ENCODE data around the gene YBEY.

YBEY gene

DNA sequence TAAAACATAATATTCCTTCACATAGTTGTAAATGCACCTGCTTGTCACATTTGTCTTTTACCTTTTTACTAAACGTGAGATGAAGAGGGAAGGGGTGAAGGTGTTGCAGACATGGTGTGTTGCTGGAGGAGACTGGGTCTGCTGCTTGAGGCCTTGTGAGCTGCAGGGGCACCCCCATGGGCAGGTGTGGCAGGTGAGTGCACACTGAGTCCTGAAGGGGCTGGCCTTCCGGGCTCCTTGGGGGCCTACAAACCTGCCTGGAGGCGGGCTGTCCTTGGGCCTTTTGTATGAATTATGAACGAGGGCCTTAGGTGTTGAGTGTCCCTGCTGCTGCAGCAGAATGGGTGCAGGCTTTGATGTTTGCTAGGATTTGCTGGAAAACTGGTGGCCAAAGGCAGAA, 41.6 kb downstream of the YBEY start:
- no peak overlapping the region for H3K4me3 ChIP-seq (ENCODE audit: low read length)
- TF ChIP-seq, protein P1, sequence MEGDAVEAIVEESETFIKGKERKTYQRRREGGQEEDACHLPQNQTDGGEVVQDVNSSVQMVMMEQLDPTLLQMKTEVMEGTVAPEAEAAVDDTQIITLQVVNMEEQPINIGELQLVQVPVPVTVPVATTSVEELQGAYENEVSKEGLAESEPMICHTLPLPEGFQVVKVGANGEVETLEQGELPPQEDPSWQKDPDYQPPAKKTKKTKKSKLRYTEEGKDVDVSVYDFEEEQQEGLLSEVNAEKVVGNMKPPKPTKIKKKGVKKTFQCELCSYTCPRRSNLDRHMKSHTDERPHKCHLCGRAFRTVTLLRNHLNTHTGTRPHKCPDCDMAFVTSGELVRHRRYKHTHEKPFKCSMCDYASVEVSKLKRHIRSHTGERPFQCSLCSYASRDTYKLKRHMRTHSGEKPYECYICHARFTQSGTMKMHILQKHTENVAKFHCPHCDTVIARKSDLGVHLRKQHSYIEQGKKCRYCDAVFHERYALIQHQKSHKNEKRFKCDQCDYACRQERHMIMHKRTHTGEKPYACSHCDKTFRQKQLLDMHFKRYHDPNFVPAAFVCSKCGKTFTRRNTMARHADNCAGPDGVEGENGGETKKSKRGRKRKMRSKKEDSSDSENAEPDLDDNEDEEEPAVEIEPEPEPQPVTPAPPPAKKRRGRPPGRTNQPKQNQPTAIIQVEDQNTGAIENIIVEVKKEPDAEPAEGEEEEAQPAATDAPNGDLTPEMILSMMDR (conservative IDR thresholded peaks at IDR 0.05; ENCODE audit: low read depth, low read length), result no peak
- no peak for DNase-seq (ENCODE audit: low read depth)

DNA sequence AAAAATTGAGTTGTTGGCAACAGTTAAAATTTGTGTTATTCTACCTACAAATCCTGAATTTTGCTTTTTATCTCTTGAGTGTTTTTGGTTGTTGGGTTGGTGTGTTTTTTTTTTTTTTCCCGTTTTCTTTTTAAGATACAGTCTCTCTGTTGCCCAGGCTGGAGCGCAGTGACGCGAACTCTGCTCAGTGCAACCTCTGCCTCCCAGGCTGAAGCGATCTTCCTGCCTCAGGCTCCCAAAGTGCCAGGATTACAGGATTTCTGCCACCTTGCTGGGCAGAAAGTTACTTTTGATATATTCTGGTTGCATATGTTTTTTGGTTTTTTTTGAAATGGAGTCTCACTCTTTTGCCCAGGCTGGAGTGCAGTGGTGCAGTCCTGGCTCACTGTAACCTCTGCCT, 42.0 kb downstream of the YBEY start:
- TF ChIP-seq, protein P1 (conservative IDR thresholded peaks at IDR 0.05; ENCODE audit: low read depth, low read length), result no peak
- no peak for DNase-seq (ENCODE audit: low read depth)
- no peak overlapping the region for H3K4me3 ChIP-seq (ENCODE audit: low read length)

DNA sequence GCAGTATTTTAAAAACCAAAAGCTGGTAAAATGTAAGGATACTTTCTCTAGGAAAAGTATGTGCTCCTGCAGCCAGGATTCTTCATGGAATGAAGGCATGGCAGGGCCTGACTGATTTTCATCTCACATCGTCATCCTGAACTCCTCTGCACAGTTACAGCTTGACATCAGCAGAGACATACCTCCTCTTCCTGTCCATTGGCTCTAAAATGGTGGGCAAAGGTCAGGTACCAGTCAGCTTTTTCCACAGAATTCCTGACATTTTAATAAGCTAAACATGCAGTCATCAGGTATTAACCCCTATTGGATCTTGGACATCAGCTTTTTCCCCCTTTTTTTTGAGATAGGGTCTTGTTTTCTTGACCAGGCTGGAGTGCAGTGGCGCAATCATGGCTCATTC, 43.7 kb downstream of the YBEY start:
- H3K4me3 ChIP-seq (ENCODE audit: low read length), result no peak overlapping the region
- DNase-seq (ENCODE audit: low read depth), result no peak
- TF ChIP-seq, protein P1 (conservative IDR thresholded peaks at IDR 0.05; ENCODE audit: low read depth, low read length), result no peak

DNA sequence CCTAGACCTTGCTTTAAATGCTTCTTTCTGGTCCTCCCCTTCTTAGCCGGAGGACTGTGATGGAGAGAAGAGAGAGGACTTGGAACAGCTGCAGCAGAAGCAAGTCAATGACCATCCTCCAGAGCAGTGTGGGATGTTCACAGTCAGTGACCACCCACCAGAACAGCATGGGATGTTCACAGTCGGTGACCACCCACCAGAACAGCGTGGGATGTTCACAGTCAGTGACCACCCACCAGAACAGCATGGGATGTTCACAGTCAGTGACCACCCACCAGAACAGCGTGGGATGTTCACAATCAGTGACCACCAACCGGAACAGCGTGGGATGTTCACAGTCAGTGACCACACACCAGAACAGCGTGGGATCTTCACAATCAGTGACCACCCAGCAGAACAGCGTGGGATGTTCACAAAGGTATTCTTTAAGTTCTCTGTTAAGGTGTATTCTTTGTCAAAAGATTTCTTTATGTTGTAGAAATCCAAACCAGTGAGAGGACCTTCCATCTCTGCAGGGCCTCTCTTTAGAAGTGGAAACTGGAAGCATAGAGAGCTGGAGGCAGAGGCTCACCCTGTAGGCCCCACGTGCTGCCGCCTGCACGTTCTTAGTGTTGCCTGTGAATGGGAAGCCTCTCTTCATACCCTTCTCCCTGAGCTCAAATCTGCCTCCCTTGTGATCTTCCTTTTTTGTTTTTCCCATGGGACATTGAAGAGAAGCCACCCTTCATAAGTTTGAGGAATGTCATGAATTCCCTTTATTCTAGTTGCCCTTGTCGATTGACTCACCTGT, 48.4 kb downstream of the YBEY start:
- TF ChIP-seq, protein P1 (conservative IDR thresholded peaks at IDR 0.05; ENCODE audit: low read depth, low read length), result no peak
- no peak overlapping the region for H3K4me3 ChIP-seq (ENCODE audit: low read length)
- DNase-seq (ENCODE audit: low read depth), result no peak

DNA sequence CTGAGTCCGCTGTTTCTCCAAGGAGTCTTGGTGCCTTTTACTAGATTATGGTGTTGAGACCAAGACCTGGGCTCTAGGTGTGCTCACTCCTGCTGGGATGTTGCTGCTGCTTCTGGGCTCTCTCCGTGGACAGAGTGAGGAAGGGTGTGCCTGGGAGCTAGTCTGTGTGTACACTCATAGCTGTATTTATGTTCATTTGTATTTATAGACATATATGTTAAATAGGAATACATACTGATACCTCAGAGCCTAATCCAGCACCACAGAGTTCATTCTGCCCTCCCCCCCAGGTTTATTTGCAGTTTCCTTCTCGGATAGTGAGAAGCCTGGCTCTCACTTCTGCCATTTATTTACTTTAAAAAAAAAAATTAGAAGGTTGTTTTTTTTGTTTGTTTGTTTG, 50.5 kb downstream of the YBEY start:
- no peak overlapping the region for H3K4me3 ChIP-seq (ENCODE audit: low read length)
- DNase-seq (ENCODE audit: low read depth), result no peak
- TF ChIP-seq, protein P1 (conservative IDR thresholded peaks at IDR 0.05; ENCODE audit: low read depth, low read length), result no peak

DNA sequence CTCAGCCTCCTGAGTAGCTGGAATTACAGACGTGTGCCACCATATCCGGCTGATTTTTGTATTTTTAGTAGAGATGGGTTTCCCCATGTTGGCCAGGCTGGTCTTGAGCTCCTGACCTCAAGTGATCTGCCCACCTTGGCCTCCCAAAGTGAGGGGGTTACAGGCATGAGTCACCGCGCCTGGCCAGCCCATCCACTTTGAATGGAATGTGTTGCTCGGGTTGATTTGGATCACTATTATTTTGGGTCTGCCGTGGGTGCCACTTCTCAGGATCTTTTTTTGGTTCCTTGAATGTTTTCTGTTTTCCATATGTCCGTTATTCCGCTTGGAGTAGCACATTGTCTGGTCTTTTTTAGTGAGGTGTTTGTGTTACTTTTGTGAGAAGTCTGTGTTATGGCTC, 54.9 kb downstream of the YBEY start:
- TF ChIP-seq, protein P1 (conservative IDR thresholded peaks at IDR 0.05; ENCODE audit: low read depth, low read length), result no peak
- DNase-seq (ENCODE audit: low read depth), result no peak
- no peak overlapping the region for H3K4me3 ChIP-seq (ENCODE audit: low read length)

DNA sequence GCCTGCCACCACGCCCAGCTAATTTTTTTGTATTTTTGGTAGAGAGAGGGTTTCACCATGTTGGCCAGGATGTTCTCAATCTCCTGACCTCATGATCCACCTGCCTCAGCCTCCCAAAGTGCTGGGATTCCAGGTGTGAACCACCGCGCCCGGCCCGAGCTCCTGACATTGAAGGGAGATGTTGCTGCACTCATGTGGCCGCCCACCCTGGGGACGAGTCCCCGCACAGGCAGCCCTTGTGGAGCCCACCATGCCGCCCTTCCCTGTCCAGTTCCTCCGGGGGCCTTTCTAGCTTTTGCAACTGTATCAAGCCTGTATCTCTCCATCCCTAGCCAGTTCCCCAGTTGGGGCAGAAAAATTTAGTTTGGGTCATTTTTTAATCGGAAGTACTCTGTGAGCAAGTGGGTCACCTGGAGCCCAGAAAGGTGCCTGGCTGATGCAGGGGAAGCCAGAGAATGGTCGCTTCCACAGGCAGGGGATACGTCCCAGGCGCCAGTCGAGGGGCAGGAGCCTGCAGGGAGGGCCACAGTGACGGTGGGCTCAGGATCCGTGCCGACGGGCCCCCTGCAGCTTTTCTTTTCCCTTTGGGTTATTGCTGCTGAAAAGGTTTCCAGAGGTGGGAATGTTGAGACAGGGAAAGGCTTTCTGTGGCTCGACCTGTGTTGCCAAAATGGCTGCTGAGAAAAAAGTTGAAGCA, 58.2 kb downstream of the YBEY start:
- no peak overlapping the region for H3K4me3 ChIP-seq (ENCODE audit: low read length)
- TF ChIP-seq, protein P1 (conservative IDR thresholded peaks at IDR 0.05; ENCODE audit: low read depth, low read length), result no peak
- DNase-seq (ENCODE audit: low read depth), result no peak

Data from retinal pigment epithelial cell (primary cell).